Measurements from ENCODE around the gene CYB5RL. TPM values are rescaled to one million over a fixed set of nuclear protein-coding genes. Genes with fewer than 3 reads are reported as not detected.

CYB5RL gene
- total and polyA plus RNA-seq, 2 donors (not counting 3 experiments of a cell fraction or from before 2014, with no cell fraction given), result 5.8 to 8.6 TPM

DNA sequence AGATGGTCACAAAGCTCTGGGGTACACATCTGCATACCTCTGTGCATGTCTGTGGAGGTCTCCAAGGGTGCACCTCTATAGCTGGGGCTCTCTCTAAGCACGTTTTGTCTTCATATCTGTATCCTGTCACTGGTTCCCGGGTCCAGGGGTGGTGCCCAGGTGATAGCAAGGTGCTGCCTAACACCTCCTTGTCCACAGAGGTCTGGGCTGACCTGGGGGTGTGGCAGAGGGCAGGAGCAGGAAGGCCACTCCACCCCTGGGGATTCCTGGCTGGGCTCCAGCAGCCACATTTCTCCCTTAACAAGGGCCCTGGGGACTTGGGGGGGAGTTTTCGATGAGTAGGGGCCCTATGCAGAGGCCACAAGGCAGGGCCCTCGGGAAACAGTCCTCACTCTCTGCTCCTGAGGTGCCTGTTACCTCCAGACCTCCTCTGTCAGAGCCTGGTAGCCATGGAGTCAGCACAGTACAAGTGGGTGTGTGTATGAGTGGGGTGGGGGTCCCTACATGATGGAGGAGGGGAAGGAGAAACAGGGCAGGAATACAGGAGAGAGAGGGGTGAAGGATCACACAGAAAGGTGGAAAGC is 40.0 kb downstream of the CYB5RL start:
- H2AFZ ChIP-seq (ENCODE audit: low read depth, low read length), result no peak overlapping the region
- H3K4me3 ChIP-seq (replicated peaks in 1 of 3; ENCODE audit: insufficient read depth in 1 of 3, low read depth in 1 of 3, low read length in 3 of 3), result no peak overlapping the region
- intact Hi-C loops (cut with micrococcal nuclease), result no loop called here
- H3K36me3 ChIP-seq (ENCODE audit: control insufficient read depth in 2 of 2, extremely low read depth in 1 of 2, insufficient read depth in 2 of 2, low read length in 2 of 2), result no peaks in the 10 kb centered on the region
- ChIA-PET POLR2A (no interaction called here), CTCF (interaction anchor here (1.2 to 1.3 kb wide), 2 partner anchors 14 to 38 kb away, joined by 3 read pairs; no protein-coding TSS in a partner anchor)
- H3K27me3 ChIP-seq (ENCODE audit: control insufficient read depth in 2 of 2, insufficient read depth in 2 of 2, low read length in 2 of 2), result no peaks in the 10 kb centered on the region
- H3K4me2 ChIP-seq (ENCODE audit: insufficient read depth, low read length), result no peak overlapping the region
- no peaks in the 10 kb centered on the region for H3K79me2 ChIP-seq (ENCODE audit: control insufficient read depth, insufficient read depth, low read length)
- BruUV-seq (replicated peaks), result no TSS peak
- no peaks in the 10 kb centered on the region for H3K9me1 ChIP-seq (replicated peaks; ENCODE audit: control insufficient read depth, extremely low read depth, insufficient read depth, low read length)
- H3K4me1 ChIP-seq (ENCODE audit: control insufficient read depth, extremely low read depth, insufficient read depth, low read length), result no peaks in the 10 kb centered on the region
- no peak overlapping the region for H3K27ac ChIP-seq (ENCODE audit: insufficient read depth, low read depth, low read length)
- dilution Hi-C loops (cut with MboI; ENCODE audit: extremely low pct_ligation_motif_present, low sequenced_read_pairs), result no loop called here
- no peak overlapping the region for H3K9ac ChIP-seq (replicated peaks; ENCODE audit: extremely low read depth, insufficient read depth, low read length)
- no peak for TF ChIP-seq JUN (IDR thresholded peaks at IDR 0.05; ENCODE audit: borderline replicate concordance, insufficient read depth, insufficient read length, low read depth)
- TF ChIP-seq, protein P1, sequence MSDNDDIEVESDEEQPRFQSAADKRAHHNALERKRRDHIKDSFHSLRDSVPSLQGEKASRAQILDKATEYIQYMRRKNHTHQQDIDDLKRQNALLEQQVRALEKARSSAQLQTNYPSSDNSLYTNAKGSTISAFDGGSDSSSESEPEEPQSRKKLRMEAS (IDR thresholded peaks at IDR 0.05; ENCODE audit: insufficient read depth, insufficient read length), result no peak
- no peak for FAIRE-seq
- DNase-seq (ENCODE audit: low read depth, low spot score), result no peak
- H3K9me3 ChIP-seq (replicated peaks; ENCODE audit: control insufficient read depth, insufficient read depth, low read length), result no peaks in the 10 kb centered on the region
- H4K20me1 ChIP-seq (replicated peaks; ENCODE audit: control insufficient read depth, extremely low read depth, insufficient read depth, low read length), result no peaks in the 10 kb centered on the region

DNA sequence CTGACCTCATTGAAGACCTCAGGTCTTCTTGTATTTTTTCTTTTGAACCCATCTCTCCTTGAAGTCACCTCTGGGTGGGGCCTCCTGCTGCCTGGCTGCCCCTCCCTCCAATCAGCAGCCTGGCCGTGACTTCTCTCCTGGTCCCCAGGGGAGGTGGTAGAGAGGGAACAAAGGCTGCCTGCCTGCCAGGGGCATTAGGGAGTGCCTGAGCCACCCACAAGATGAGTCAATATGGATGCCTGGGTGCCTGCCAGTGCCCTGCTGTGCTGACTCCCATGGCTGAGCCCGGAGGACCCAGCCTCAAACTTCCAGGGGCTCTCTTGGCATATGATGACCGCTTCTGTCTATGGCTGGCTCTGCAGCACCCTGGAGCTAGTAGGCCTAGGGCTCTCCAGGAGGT is 41.8 kb downstream of the CYB5RL start:
- CTCF ChIA-PET, result no interaction called here

More for the DNA sequence above, 41.8 kb downstream of the CYB5RL start:
- intact Hi-C loops (cut with micrococcal nuclease), result no loop called here
- DNase-seq (ENCODE audit: low read depth, low spot score) (no peak), FAIRE-seq (no peak)
- Histone ChIP-seq H3K36me3 (ENCODE audit: control insufficient read depth in 2 of 2, extremely low read depth in 1 of 2, insufficient read depth in 2 of 2, low read length in 2 of 2) (no peaks in the 10 kb centered on the region), H3K9me1 (replicated peaks; ENCODE audit: control insufficient read depth, extremely low read depth, insufficient read depth, low read length) (no peaks in the 10 kb centered on the region), H3K27ac (ENCODE audit: insufficient read depth, low read depth, low read length) (no peak overlapping the region), H3K9ac (replicated peaks; ENCODE audit: extremely low read depth, insufficient read depth, low read length) (no peak overlapping the region), H3K4me2 (ENCODE audit: insufficient read depth, low read length) (no peak overlapping the region), H3K4me3 (replicated peaks in 1 of 3; ENCODE audit: insufficient read depth in 1 of 3, low read depth in 1 of 3, low read length in 3 of 3) (no peak overlapping the region), H3K9me3 (replicated peaks; ENCODE audit: control insufficient read depth, insufficient read depth, low read length) (no peaks in the 10 kb centered on the region), H4K20me1 (replicated peaks; ENCODE audit: control insufficient read depth, extremely low read depth, insufficient read depth, low read length) (no peaks in the 10 kb centered on the region), H2AFZ (ENCODE audit: low read depth, low read length) (no peak overlapping the region), H3K4me1 (ENCODE audit: control insufficient read depth, extremely low read depth, insufficient read depth, low read length) (no peaks in the 10 kb centered on the region), H3K27me3 (ENCODE audit: control insufficient read depth in 2 of 2, insufficient read depth in 2 of 2, low read length in 2 of 2) (peaks cover 0 to 3% of the 10 kb centered on the region in 2 experiments), H3K79me2 (ENCODE audit: control insufficient read depth, insufficient read depth, low read length) (no peaks in the 10 kb centered on the region)
- POLR2A ChIA-PET, result no interaction called here
- dilution Hi-C loops (cut with MboI; ENCODE audit: extremely low pct_ligation_motif_present, low sequenced_read_pairs), result no loop called here
- no TSS peak for BruUV-seq (replicated peaks)
- TF ChIP-seq, protein P1 (IDR thresholded peaks at IDR 0.05; ENCODE audit: insufficient read depth, insufficient read length), result no peak
- no peak for TF ChIP-seq POLR2A (IDR thresholded peaks at IDR 0.05; ENCODE audit: low read depth, low read length)
- TF ChIP-seq POLR2AphosphoS5 (IDR thresholded peaks at IDR 0.05; ENCODE audit: insufficient read depth, low read depth, low read length), result no peak
- no peak for TF ChIP-seq MYC (IDR thresholded peaks at IDR 0.05; ENCODE audit: low read depth, low read length)
- TF ChIP-seq EZH2 (IDR thresholded peaks at IDR 0.05; ENCODE audit: borderline replicate concordance, low read depth, low read length, severe bottlenecking), result no peak
- TF ChIP-seq, protein P2, sequence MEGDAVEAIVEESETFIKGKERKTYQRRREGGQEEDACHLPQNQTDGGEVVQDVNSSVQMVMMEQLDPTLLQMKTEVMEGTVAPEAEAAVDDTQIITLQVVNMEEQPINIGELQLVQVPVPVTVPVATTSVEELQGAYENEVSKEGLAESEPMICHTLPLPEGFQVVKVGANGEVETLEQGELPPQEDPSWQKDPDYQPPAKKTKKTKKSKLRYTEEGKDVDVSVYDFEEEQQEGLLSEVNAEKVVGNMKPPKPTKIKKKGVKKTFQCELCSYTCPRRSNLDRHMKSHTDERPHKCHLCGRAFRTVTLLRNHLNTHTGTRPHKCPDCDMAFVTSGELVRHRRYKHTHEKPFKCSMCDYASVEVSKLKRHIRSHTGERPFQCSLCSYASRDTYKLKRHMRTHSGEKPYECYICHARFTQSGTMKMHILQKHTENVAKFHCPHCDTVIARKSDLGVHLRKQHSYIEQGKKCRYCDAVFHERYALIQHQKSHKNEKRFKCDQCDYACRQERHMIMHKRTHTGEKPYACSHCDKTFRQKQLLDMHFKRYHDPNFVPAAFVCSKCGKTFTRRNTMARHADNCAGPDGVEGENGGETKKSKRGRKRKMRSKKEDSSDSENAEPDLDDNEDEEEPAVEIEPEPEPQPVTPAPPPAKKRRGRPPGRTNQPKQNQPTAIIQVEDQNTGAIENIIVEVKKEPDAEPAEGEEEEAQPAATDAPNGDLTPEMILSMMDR (IDR thresholded peaks at IDR 0.05; ENCODE audit: extremely low read depth in 1 of 2, insufficient read depth in 1 of 2, low read depth in 1 of 2, low read length in 2 of 2), result no peak
- TF ChIP-seq FOS (IDR thresholded peaks at IDR 0.05; ENCODE audit: borderline replicate concordance, insufficient read depth, low read length), result no peak

All from endothelial cell of umbilical vein (primary cell).